K562 (cell line): Measurements from ENCODE around the gene CGREF1. TPM values are rescaled to one million over a fixed set of nuclear protein-coding genes. Genes with fewer than 3 reads are reported as not detected.

ENCODE experiments used
- ARID1B ChIP-seq: fragments of 450-650 bp; IDR thresholded peaks from 2 replicates; pipeline ENCODE4 v1.6.1; 2016; ENCODE audit warnings: antibody characterized with exemption, mild to moderate bottlenecking, inconsistent platforms
- ATF7 ChIP-seq: fragments of 450-650 bp; IDR thresholded peaks from 2 replicates; pipeline ENCODE4 v1.7.1; 2014; ENCODE audit warnings: mild to moderate bottlenecking, moderate library complexity
- CTCF ChIP-seq, 3 experiments: IDR thresholded peaks in 2 of 3; conservative IDR thresholded peaks in 1 of 3; 2 replicates each; pipeline ENCODE4 v1.5.1; 2011 to 2012; ENCODE audit warnings: low read length in 3 of 3, mild to moderate bottlenecking in 3 of 3, control low read depth in 2 of 3, improper control_type of control experiment in 1 of 3, inconsistent platforms in 1 of 3, low read depth in 1 of 3, mixed read lengths in 1 of 3, moderate library complexity in 1 of 3; ENCODE audit not compliant: insufficient read depth in 2 of 3
- DEAF1 ChIP-seq: fragments of 450-650 bp; formaldehyde crosslinking; IDR thresholded peaks from 2 replicates; pipeline ENCODE4 v1.4.0; 2020; ENCODE audit warnings: mild to moderate bottlenecking, moderate library complexity
- HES1 ChIP-seq: fragments of 450-650 bp; IDR thresholded peaks from 2 replicates; pipeline ENCODE4 v1.6.1; 2016; ENCODE audit warnings: low read depth, mild to moderate bottlenecking, moderate library complexity
- MAFG ChIP-seq: fragments of 450-650 bp; conservative IDR thresholded peaks from 2 replicates; pipeline ENCODE4 v1.6.1; 2016; ENCODE audit warnings: missing genetic modification characterization, missing compliant biosample characterization
- MCM2 ChIP-seq: fragments of 450-650 bp; IDR thresholded peaks from 2 replicates; pipeline ENCODE4 v1.6.1; 2017; ENCODE audit warnings: low read depth, mild to moderate bottlenecking
- MECOM ChIP-seq: fragments of 250-450 bp; sonication (Bioruptor Pico); IDR thresholded peaks from 2 replicates; pipeline ENCODE4 v1.8.0; 2022; ENCODE audit warnings: inconsistent platforms
- POLR3A ChIP-seq: IDR thresholded peaks from 2 replicates; pipeline ENCODE4 v1.6.1; 2011; ENCODE audit warnings: borderline replicate concordance, mild to moderate bottlenecking, moderate library complexity; ENCODE audit not compliant: insufficient read length, insufficient read depth; ENCODE audit errors: extremely low read depth
- PREB ChIP-seq: sonication (generic); formaldehyde crosslinking; IDR thresholded peaks from 2 replicates; pipeline ENCODE4 v1.8.1; 2023; ENCODE audit warnings: mild to moderate bottlenecking, missing genetic modification reagents
- PTRF ChIP-seq: fragments of 450-650 bp; IDR thresholded peaks from 2 replicates; pipeline ENCODE4 v1.6.1; 2016; ENCODE audit warnings: mild to moderate bottlenecking, missing genetic modification characterization, missing compliant biosample characterization
- RFX1 ChIP-seq: fragments of 450-650 bp; IDR thresholded peaks from 2 replicates; pipeline ENCODE4 v1.6.1; 2016; ENCODE audit warnings: mild to moderate bottlenecking, moderate library complexity
- RNF219 ChIP-seq: fragments of 250-450 bp; sonication (Bioruptor Pico); IDR thresholded peaks from 2 replicates; pipeline ENCODE4 v1.5.0; 2022; ENCODE audit warnings: mild to moderate bottlenecking
- SMARCE1 ChIP-seq: fragments of 450-650 bp; IDR thresholded peaks from 2 replicates; pipeline ENCODE4 v1.7.1; 2016; ENCODE audit warnings: mild to moderate bottlenecking
- TEAD4 ChIP-seq, 2 experiments: sonication (generic) in 1 of 2; formaldehyde crosslinking in 1 of 2; IDR thresholded peaks; 2 replicates each; pipeline versions ENCODE4 v1.6.1 to v1.8.0; 2012 to 2022; ENCODE audit warnings: borderline replicate concordance in 1 of 2, inconsistent platforms in 1 of 2, low read length in 1 of 2, mild to moderate bottlenecking in 1 of 2, missing genetic modification reagents in 1 of 2
- THAP7 ChIP-seq: fragments of 250-450 bp; sonication (Bioruptor Pico); IDR thresholded peaks from 2 replicates; pipeline ENCODE4 v1.5.0; 2021
- ZNF277 ChIP-seq: fragments of 250-450 bp; sonication (Bioruptor Pico); IDR thresholded peaks from 2 replicates; pipeline ENCODE4 v1.8.0; 2022; ENCODE audit warnings: inconsistent platforms, mild to moderate bottlenecking, moderate library complexity, borderline replicate concordance
- polyA plus RNA-seq, 8 experiments: library from polyadenylated mRNA; depleted of rRNA in 4 of 8; stranded (reverse) in 5 of 8; unstranded in 3 of 8; fragments of >200 nt; fragmentation: Nextera tagmentation in 2 of 8; fragmentation: Illumina TruSeq in 1 of 8; extraction: Ambion mirVana in 2 of 8; extraction: Trizol in 1 of 8; gene quantifications; 2 replicates each; pipeline versions ENCODE4 v1.2.1 to v1.2.3, GENCODE V29; 2011 to 2014; ENCODE audit warnings: inconsistent platforms in 1 of 8, missing spikeins in 1 of 8
- total RNA-seq, 7 experiments: library from RNA; depleted of rRNA in 6 of 7; stranded (reverse); fragments of >200 nt in 6 of 7; fragmentation: Illumina TruSeq in 2 of 7; extraction: Trizol in 2 of 7; gene quantifications; 2 replicates each; pipeline versions ENCODE4 v1.2.1 to v1.2.3, GENCODE V29; 2011 to 2021; ENCODE audit warnings: low replicate concordance in 1 of 7

The CGREF1 gene
- total and polyA plus RNA-seq, 9 of the 15 experiments (the other 6 are each of a cell fraction or from before 2014, with no cell fraction given) = 0.07 to 0.50 (median 0.37) TPM

GRCh38 chr2:27092696-27093429 lies 26.1 kb downstream of the CGREF1 start (continued):
- TF ChIP-seq HES1 (peak; percentile 83), ATF7 (peak; percentile 28; the same call in 1 of the 2 replicates), THAP7 (CRISPR knock-in tag) (no peak), DEAF1 (CRISPR knock-in tag) (no peak), MECOM (CRISPR knock-in tag) (peak; percentile 54; the same call in 1 of the 2 replicates), MAFG (tag) (no peak), PREB (CRISPR knock-in tag) (no peak), SMARCE1 (peak; percentile 63; the same call in 1 of the 2 replicates), RNF219 (CRISPR knock-in tag) (no peak), ZNF277 (CRISPR knock-in tag) (no peak), TEAD4 (IDR thresholded peaks at IDR 0.05; ENCODE audit: low read length) (peak; percentile 62), TEAD4 (CRISPR knock-in tag; IDR thresholded peaks at IDR 0.05; ENCODE audit: borderline replicate concordance) (no peak), MCM2 (no peak), ARID1B (peak; percentile 86), POLR3A (no peak), CTCF (IDR thresholded peaks at IDR 0.05 in 2 of 3, conservative IDR thresholded peaks at IDR 0.05 in 1 of 3; ENCODE audit: insufficient read depth in 2 of 3, low read depth in 1 of 3, low read length in 3 of 3) (no peak), RFX1 (no peak), PTRF (no peak)
